ENCODE results near the gene AP5B1. TPM values are rescaled to one million over a fixed set of nuclear protein-coding genes. Genes with fewer than 3 reads are reported as not detected.

Gene AP5B1
- total and polyA plus RNA-seq, 2 experiments from 2014 or later = 3.1 to 16.1 TPM

DNA sequence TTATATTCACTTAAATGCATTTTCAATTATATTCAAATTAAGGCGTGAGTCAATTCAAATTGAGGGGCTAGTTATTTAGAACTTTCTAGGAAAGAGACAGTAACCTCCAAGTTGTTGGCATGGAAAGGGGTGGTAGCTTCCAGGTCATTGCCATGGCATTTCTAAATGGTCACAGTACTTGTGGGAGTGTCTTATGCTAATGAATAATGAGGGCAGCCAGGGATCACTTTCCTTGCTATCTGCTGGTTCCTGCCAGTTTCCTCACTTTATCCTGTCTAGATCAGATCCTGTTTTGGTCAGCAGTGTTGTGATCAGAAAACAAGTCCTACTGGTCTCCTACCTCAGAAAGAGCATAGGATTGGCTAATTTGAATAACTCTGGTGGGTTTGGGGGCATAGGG lies 38.4 kb downstream of the AP5B1 start:
- H3K4me3 ChIP-seq = no peak overlapping the region
- H3K4me1 Mint-ChIP-seq = no peaks in the 10 kb centered on the region; the same call in 2 of the 3 replicates
- ATAC-seq = no peak

More for the DNA sequence above, 38.4 kb downstream of the AP5B1 start:
- H3K9me2 ChIP-seq (ENCODE audit: insufficient read depth) = no peaks in the 10 kb centered on the region
- Mint-ChIP-seq H3K27ac (no peak overlapping the region), H3K27me3 (ENCODE audit: insufficient read depth, low read depth, poor library complexity) (peaks cover 3% of the 10 kb centered on the region), H3K9me3 (peaks cover 27% of the 10 kb centered on the region), H3K36me3 (ENCODE audit: low read depth) (0 out of 3 replicates have a peak, but pooled peaks cover 3% of the 10 kb centered on the region), H3K4me3 (no peak overlapping the region)
- TF ChIP-seq ZNF331 (CRISPR knock-in tag; IDR thresholded peaks at IDR 0.05; ENCODE audit: low read depth) (no peak), NANOG (IDR thresholded peaks at IDR 0.05; ENCODE audit: borderline replicate concordance) (no peak), JUNB (IDR thresholded peaks at IDR 0.05; ENCODE audit: unreplicated experiment) (no peak), EZH2 (IDR thresholded peaks at IDR 0.05; ENCODE audit: low read depth, unreplicated experiment) (no peak), STAT1 (IDR thresholded peaks at IDR 0.05; ENCODE audit: unreplicated experiment) (no peak), ETS1 (IDR thresholded peaks at IDR 0.05) (no peak), EZH2phosphoT487 (IDR thresholded peaks at IDR 0.05; ENCODE audit: unreplicated experiment) (no peak), CREB1 (CRISPR knock-in tag; IDR thresholded peaks at IDR 0.05; ENCODE audit: low read depth) (no peak), CTCF (conservative IDR thresholded peaks at IDR 0.05; ENCODE audit: low read depth in 2 of 2) (no peak), POLR2AphosphoS5 (IDR thresholded peaks at IDR 0.05; ENCODE audit: low read depth) (no peak), ZNF114 (CRISPR knock-in tag; IDR thresholded peaks at IDR 0.05) (no peak), REST (IDR thresholded peaks at IDR 0.05; ENCODE audit: unreplicated experiment) (no peak), ZNF462 (CRISPR knock-in tag; IDR thresholded peaks at IDR 0.05) (no peak)
- H3K27ac ChIP-seq (ENCODE audit: low read depth) = no peak overlapping the region
- no peaks in the 10 kb centered on the region for H3K27me3 ChIP-seq (ENCODE audit: insufficient read depth)
- H3K79me2 ChIP-seq (replicated peaks; ENCODE audit: insufficient read depth) = no peaks in the 10 kb centered on the region
- H2AFZ ChIP-seq = no peak overlapping the region
- no peaks in the 10 kb centered on the region for H3K4me1 ChIP-seq (ENCODE audit: insufficient read depth)
- no peaks in the 10 kb centered on the region for H4K20me1 ChIP-seq (replicated peaks; ENCODE audit: insufficient read depth)
- H3K4me2 ChIP-seq = no peak overlapping the region
- no peaks in the 10 kb centered on the region for H3K36me3 ChIP-seq (ENCODE audit: insufficient read depth)
- no peak for DNase-seq (ENCODE audit: low spot score)
- no peaks in the 10 kb centered on the region for H3F3A ChIP-seq (replicated peaks; ENCODE audit: low read depth)

Measured in GM23338 (cell line).